Stimulated activated CD4-positive, alpha-beta T cell treated with anti-CD3 and anti-CD28 coated beads, Interleukin-15, amount 100 ng/mL, for 48 hours (primary cell): ENCODE measurements around the gene CGNL1.

Source experiments
- DNase-seq, 2 donors: peaks; one replicate each; pipeline ENCODE4 v3.0.0-alpha.2; 2020; ENCODE audit warnings: low read depth in 2 of 2

CGNL1 gene

GRCh38 chr15:57548351-57548750 is 172.0 kb downstream of the CGNL1 start:
- DNase-seq: no peak

GRCh38 chr15:57548835-57549234 is 172.5 kb downstream of the CGNL1 start:
- no peak for DNase-seq

- no peak for DNase-seq
These were observed 173.6 kb downstream of the CGNL1 start for GRCh38 chr15:57549935-57550334.

- no peak for DNase-seq
These were observed 174.3 kb downstream of the CGNL1 start for GRCh38 chr15:57550640-57551039.

- no peak for DNase-seq
These were observed 175.7 kb downstream of the CGNL1 start for GRCh38 chr15:57551715-57552677.

DNA sequence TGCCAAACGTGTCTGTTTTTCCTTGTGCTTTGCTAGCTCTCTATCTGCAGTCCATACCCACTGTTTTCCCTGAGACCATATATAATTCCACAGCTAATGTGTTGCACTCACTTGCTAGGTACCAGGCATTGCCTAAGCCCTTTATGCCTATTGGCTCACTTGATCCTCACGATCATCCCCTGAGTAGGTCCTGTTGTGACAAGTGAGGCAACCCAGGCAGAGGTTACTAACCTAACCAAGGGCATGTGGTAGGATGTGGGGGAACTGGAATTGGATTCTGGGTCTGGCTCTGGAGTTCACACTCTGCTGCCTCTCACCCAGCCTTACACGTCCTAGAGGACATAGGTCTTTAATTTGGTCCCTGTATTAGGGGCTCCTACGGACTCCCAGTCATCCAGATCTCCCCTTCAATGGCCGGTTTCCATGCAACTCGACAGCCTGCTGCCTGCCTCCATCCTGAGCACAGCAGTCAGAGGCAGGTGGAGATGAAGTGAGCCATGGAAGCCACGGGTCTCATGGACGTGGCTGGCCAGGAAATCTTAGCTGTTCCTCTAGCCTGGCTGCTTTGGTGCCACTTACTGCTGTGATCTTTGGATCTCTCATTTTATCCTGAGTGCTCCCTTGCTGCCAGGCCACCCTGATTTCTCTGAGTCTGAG is 176.5 kb downstream of the CGNL1 start:
- DNase-seq: no peak

- DNase-seq: no peak
These were observed 177.2 kb downstream of the CGNL1 start for GRCh38 chr15:57553526-57553925.

GRCh38 chr15:57554063-57554811 is 177.9 kb downstream of the CGNL1 start:
- no peak for DNase-seq

DNA sequence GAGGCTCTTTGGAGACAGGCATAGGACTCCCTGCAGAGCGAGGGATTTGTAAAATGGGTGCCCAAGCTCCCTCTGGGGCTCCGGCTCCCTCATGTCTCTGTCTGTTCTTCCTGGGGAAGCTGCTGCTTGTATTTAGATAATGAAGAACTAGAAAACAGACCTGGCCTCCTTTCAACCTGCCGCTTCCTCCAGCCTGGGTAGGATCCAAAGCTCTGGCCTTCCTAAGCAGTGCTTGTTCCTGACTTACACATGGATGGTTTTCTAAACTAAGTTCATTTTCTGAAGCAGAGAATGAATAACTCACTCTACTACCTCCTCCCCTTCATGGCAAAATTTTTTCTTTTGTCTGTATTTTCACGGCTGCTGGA is 178.5 kb downstream of the CGNL1 start:
- no peak for DNase-seq

DNA sequence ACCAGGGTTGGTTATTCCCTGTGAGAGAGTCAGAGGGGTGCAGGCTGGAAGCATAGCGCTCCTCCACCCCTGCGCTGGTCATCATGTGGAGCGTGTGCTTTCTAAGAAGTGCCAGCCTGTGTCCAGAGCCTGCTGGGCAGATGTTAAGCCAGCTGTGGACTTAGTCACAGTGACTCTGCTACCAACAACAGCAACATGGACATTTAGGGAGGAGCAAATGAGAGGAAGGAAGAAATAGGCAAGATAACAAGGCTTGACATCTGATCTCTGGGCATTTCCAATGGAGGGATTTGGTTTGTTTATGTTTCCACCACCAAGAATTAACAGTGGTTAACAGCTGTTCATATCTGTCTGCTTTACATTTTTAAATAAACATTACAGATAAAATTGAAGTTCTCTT is 179.0 kb downstream of the CGNL1 start:
- no peak for DNase-seq

DNA sequence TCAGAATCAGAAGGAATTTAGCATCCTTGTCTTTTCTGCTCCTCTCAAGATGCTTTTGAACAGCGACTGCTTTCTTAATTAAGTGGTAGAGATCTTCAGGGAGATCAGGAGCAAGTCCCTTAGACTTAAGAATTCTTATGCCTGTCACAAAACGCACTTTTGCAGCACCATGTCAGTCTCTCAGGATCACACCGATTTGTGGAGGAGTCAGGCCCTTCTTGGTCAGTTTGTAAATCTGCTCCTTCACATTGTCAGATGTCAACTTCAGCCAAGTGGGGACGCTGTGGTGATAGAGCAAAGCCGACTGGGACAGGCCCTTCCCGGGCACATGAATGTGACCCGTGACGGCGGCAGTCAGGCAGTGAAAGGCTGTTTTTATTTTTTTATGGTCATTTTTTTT is 179.7 kb downstream of the CGNL1 start:
- DNase-seq: no peak

- DNase-seq: no peak
These were observed 181.0 kb downstream of the CGNL1 start for GRCh38 chr15:57557267-57557666.

DNA sequence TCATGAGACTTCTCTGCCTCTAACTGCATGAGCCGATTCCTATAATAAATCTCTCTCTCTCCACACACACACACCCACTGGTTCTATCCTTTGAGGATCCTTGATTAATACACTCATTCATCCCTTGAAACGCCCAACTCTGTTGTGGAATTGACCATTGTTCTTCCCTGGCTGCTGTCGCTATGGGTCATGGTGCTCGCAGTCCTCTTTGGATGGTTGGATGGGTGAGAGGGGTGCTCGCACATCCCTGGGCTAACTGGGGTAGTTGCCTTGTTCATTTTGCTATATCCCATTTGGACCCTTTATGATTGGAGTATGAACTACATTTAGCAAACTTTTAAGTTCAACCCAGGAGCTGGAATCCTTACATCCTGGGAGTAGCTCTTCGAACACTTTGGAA is 181.5 kb downstream of the CGNL1 start:
- no peak for DNase-seq

DNA sequence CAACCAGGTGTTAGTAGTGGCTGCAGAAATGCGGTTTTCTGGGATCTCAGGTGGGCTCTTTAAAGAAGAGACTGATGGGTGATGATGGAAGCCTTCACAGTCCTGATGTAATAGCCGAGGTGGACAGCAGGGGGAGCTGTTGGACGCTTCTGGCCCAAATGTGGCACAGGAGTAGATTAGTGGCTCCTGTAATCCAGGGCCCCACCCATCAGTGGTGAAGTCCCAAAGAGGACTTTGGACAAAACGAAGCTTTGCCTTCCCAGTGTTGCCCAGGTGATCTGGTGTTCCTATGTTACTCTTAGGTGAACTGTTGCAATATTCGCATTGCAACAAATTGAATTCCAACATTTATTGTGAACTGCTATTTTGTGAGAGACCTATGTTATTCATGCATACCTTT is 183.6 kb downstream of the CGNL1 start:
- DNase-seq: peak; percentile 45 to 58

DNA sequence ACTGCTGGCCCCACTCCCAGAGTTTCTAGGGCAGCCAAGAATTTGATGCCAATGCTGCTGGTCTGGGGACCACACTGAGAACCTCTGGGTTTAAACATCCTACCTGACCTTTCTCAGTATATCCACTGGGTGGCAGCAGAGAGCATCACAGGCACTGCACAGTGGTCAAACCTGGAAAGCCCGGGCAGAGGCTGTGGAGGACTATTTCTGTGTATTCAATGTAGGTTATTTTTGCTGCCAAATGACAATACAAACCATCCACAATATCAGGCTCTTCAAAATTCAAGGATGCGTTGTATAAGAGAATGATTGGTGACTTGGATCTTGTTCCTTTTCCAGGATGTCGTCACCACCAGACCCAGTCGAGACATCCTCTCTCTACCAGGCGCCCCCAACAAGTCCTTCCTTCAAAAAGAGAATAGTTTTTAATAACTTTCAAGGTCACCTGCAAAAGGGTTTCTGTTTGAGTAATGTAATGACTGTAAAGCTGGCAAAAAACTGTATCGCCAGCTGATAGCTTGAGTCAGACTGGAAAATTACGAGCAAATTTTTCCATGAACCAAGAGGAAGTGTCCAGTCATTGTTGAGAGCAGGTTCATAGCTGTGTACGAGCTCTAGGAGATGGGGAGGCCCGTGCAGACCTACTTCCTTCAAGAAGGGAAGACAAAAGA is 184.9 kb downstream of the CGNL1 start:
- peak; percentile 36 to 50 for DNase-seq

- DNase-seq: no peak
These were observed 186.0 kb downstream of the CGNL1 start for GRCh38 chr15:57562196-57562769.

GRCh38 chr15:57563416-57563815 is 187.1 kb downstream of the CGNL1 start:
- DNase-seq: no peak

DNA sequence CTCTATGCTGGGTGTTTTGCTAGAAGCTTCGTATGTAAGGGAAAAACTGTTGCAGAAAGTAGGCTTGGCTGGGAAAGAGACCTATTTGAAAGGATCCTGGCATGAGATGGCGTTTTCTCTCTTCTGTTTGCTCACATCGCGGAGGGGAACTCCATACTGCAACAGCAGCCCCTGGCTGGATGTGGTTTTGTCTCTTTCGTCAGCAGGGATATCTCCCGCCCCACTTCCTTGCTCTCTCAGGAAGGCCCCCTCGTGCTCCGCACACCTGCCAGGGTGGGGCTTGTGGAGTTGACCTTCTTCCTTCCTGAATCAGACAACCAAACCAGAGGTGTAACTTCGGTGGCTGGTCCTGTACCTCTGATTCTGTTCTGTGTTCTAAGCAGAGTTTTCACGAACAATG is 189.0 kb downstream of the CGNL1 start:
- no peak for DNase-seq

- DNase-seq: no peak
These were observed 190.5 kb downstream of the CGNL1 start for GRCh38 chr15:57566834-57567233.

DNA sequence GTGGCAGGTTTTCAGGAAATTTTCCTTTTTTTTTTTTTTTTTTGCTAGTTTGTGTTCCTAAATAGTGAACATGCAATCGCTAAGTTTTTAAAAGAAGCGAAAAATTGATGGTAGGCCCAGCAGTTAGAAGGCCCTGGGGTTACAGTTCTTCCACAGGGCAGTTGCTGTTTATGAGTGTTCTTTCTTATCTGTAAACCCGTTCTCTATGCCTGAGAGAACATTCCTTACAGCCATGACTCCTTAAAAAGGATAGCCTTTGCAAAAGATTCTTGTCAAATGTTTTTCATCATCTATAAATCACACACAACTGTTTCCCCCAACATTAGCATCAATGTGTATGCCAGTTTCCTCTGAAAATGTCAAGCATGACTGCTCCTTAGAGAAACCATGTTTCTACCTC is 191.6 kb downstream of the CGNL1 start:
- no peak for DNase-seq

- DNase-seq: no peak
These were observed 192.0 kb downstream of the CGNL1 start for GRCh38 chr15:57568299-57568698.

DNA sequence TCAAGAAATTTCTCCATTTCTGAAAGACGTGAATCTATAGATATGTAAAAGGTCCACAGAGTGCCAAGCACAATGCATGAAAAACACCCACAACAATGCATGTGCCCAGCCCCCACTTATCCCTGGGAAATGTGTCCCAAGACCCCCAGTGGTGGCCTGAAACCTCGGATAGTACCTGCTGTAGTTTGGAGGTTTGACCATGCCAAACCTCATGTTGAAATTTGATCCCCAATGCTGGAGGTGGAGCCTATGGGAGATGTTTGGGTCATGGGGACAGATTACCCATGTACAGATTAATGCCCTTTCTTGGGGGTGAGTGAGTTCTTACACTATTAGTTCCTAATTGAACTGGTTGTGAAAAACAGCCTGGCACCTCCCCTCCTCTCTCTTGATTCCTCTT is 194.0 kb downstream of the CGNL1 start:
- no peak for DNase-seq
